ENCODE data around the gene IFI27L1. TPM values are rescaled to one million over a fixed set of nuclear protein-coding genes. Genes with fewer than 3 reads are reported as not detected.

The IFI27L1 gene
- total RNA-seq, 2 experiments from 2014 or later, result 42.8 to 55.4 TPM

DNA sequence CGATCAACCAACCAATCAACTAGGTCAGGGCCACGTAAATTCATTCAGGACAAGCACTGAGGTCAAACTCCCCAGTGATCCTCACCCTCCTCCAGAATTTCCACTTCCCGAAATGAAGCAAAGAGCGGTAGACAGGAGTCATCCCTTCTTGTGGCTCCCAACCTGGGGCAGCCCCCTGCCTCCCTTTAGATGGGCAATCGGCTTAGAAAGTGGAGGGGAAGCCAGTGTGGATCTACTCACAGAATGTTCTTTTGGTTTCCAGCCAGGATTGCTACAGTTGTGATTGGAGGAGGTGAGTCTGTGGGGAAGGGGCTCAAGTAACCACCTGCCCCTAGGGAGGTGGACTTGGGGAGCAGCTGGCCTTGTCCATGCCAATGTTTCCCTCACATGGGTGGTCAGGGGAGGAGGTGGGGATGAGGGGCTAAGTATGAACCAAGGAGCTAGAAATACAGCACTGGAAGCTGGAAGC, 33.5 kb downstream of the IFI27L1 start:
- ATAC-seq, result no peak
- Mint-ChIP-seq H3K4me1 (peaks cover 36% of the 10 kb centered on the region), H3K4me3 (no peak overlapping the region)

DNA sequence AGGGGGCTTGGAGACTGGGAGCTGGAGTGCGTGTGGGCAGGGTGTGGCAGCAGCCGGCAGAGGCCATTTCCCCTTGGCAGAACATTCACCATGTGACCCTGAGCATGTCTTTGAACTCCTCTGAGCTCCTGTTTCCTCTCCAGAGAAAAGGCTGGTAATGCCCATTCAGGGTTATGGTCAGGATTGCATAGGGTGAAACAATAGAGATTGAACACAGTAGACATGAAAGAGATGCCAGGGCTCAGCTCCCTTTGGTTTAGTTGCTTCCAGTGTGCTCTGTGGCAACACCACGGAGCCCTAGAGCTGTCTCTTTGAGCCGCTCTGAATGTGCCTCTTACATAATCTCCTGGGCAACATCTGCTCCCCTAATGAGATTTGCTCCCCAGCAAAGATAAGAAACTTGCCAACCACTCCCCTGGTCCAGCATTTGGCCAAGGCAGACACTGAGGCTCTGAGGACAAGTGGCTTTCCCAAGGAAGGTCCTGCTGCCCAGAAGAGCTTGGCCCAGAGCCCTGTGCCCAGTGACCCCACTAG, 34.0 kb downstream of the IFI27L1 start:
- CTCF ChIA-PET, result interaction anchor here (0.9 to 2.1 kb wide), 6 partner anchors 15 to 175 kb away, joined by 3 to 7 read pairs (median 4); partner anchors contain the start of gene IFI27L2
- Mint-ChIP-seq H3K27me3 (peaks cover 8% of the 10 kb centered on the region), H3K27ac (no peak overlapping the region), H3K4me1 (peaks cover 33% of the 10 kb centered on the region), H3K4me3 (no peak overlapping the region), H3K9me3 (ENCODE audit: low read depth) (peaks cover 3% of the 10 kb centered on the region), H3K36me3 (peaks cover 5% of the 10 kb centered on the region)
- ATAC-seq (no peak), DNase-seq (no peak)

More for the DNA sequence above, 33.5 kb downstream of the IFI27L1 start:
- H3K36me3 Mint-ChIP-seq, result peaks cover 5% of the 10 kb centered on the region
- CTCF ChIA-PET, result interaction anchor here (0.9 to 2.1 kb wide), 6 partner anchors 15 to 175 kb away, joined by 3 to 7 read pairs (median 4); partner anchors contain the start of gene IFI27L2
- H3K27me3 Mint-ChIP-seq, result peaks cover 8% of the 10 kb centered on the region
- H3K9me3 Mint-ChIP-seq (ENCODE audit: low read depth), result peaks cover 3% of the 10 kb centered on the region
- no peak overlapping the region for H3K27ac Mint-ChIP-seq
- no peak for DNase-seq

DNA sequence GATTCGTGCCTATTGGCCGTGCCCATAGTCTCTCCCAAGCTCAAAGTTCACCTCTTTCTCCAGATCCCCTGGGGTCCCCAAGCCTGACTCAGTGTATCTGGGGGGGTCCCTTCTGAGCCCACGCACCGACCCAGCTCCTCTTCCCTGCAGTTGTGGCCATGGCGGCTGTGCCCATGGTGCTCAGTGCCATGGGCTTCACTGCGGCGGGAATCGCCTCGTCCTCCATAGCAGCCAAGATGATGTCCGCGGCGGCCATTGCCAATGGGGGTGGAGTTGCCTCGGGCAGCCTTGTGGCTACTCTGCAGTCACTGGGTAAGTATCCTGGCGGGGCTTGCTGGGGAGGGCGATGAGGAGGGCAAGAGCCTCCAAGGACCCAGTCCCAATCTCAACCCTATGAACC, 34.5 kb downstream of the IFI27L1 start:
- DNase-seq, result no peak
- Mint-ChIP-seq H3K4me1 (peaks cover 30% of the 10 kb centered on the region), H3K9me3 (ENCODE audit: low read depth) (peaks cover 3% of the 10 kb centered on the region), H3K27me3 (peaks cover 8% of the 10 kb centered on the region), H3K4me3 (no peak overlapping the region), H3K27ac (no peak overlapping the region), H3K36me3 (peaks cover 5% of the 10 kb centered on the region)
- no peak for ATAC-seq
- CTCF ChIA-PET, result interaction anchor here (1.3 to 2.1 kb wide), 4 partner anchors 14 to 175 kb away, joined by 3 to 7 read pairs (median 6); partner anchors contain the start of gene IFI27L2

DNA sequence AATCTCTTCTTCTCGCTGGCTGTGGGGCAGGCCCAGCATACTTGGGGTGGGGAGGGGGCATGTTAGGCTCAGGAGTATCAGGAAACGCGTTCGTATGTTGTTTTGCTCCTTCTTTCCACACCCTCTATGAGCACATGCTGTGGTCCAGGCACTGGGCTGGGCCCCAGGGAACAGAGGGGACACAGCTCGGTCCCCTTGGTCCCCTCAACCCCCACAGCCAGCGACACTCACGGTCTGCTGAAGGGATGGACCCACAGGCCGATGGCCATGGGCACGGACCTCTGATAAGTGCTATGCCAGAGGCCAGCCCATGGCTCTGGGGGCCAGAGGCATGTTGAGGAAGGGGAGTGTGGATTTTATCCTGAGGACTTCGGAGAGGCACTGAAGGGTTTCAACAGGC, 35.6 kb downstream of the IFI27L1 start:
- Mint-ChIP-seq H3K4me1 (peaks cover 30% of the 10 kb centered on the region), H3K36me3 (peaks cover 5% of the 10 kb centered on the region), H3K4me3 (no peak overlapping the region), H3K27me3 (peaks cover 8% of the 10 kb centered on the region), H3K9me3 (ENCODE audit: low read depth) (peaks cover 6% of the 10 kb centered on the region), H3K27ac (no peak overlapping the region)
- DNase-seq, result no peak
- ATAC-seq, result no peak
- CTCF ChIA-PET, result no interaction called here

DNA sequence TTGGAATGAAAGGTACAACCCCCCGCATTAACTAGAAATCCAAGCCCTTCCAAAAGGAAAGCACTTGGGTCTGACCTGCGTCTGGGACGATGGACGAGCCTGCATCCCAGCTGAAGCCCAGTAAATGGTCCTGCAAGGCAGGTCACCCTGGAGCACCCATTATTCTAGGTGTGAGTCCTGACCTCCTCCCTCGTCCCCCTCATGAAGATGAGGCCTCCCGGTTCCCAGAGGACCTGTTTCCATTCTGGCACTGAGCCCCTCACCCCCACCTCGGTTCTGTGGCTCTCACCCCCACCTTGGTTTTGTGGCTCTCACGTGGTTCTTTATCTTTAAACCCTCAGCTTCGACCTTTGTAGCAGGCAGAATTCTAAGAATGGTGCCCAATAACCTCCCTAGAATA, 36.7 kb downstream of the IFI27L1 start:
- Mint-ChIP-seq H3K27me3 (peaks cover 16% of the 10 kb centered on the region), H3K36me3 (peaks cover 2% of the 10 kb centered on the region), H3K27ac (no peak overlapping the region), H3K9me3 (ENCODE audit: low read depth) (peaks cover 6% of the 10 kb centered on the region), H3K4me1 (peaks cover 22% of the 10 kb centered on the region), H3K4me3 (no peak overlapping the region)
- DNase-seq (no peak), ATAC-seq (no peak)
- CTCF ChIA-PET, result interaction anchor here (0.7 kb wide), 1 partner anchor 66 kb away, joined by 3 read pairs; no protein-coding TSS in a partner anchor

DNA sequence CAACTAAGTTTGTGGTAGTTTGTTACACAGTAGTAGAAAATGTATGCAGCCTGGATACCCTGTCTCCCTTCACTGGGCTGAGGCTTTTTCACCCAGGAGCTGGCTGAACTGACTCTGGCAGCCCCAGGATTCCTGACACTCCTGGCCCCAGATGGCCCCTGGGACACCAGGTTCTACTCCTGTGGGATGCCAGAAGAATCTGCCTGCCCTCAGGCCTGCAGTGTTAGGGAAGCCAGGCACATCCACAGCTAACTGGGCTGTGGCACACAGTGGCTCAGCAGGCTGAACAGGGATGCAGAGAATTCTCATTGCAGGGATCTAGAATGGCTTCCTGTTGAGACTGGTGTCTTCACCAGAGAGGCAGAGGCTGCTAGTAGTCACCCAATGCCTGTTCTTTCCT, 38.0 kb downstream of the IFI27L1 start:
- CTCF ChIA-PET, result no interaction called here

DNA sequence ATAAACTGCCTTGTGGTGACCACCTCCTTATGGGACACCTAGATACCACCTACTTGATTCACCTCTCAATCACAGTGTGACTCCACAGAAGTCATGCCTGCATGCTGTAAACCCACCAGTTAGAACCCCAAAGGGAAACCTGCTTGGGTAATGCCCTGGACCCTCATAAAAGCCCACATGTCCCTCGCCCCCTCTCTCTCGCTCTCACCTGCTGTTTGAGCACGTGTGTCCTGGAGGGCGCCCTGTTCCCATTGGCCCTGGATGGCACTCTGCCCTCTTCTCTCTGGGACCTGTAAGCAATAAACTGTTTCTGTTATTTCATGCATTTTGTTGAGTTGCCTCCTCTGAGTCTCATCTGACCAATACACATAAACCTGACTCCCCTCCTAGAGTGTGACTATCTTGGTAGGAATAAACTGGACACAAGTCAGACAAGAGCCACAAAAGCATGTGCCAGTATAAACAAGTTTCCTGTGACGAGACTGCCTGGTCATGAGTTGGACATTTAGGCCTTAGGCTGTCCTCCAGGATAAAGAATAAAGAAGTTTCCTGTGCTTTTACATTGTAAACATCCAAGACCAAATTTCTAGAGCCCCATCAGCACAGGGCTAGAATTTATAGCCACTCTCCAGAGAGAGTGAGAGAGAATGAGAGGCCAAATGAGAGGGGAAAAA, 39.7 kb downstream of the IFI27L1 start:
- no peak for DNase-seq
- Mint-ChIP-seq H3K27ac (no peak overlapping the region), H3K4me3 (no peak overlapping the region), H3K36me3 (peaks cover 2% of the 10 kb centered on the region), H3K9me3 (ENCODE audit: low read depth) (peaks cover 6% of the 10 kb centered on the region), H3K4me1 (peaks cover 11% of the 10 kb centered on the region), H3K27me3 (peaks cover 12% of the 10 kb centered on the region)
- CTCF ChIA-PET, result no interaction called here
- ATAC-seq, result no peak

More for the DNA sequence above, 38.0 kb downstream of the IFI27L1 start:
- H3K27me3 Mint-ChIP-seq, result peaks cover 16% of the 10 kb centered on the region
- ATAC-seq, result no peak
- H3K4me3 Mint-ChIP-seq, result no peak overlapping the region
- H3K27ac Mint-ChIP-seq, result no peak overlapping the region
- peaks cover 6% of the 10 kb centered on the region for H3K9me3 Mint-ChIP-seq (ENCODE audit: low read depth)
- peaks cover 2% of the 10 kb centered on the region for H3K36me3 Mint-ChIP-seq
- DNase-seq, result no peak
- peaks cover 14% of the 10 kb centered on the region for H3K4me1 Mint-ChIP-seq

DNA sequence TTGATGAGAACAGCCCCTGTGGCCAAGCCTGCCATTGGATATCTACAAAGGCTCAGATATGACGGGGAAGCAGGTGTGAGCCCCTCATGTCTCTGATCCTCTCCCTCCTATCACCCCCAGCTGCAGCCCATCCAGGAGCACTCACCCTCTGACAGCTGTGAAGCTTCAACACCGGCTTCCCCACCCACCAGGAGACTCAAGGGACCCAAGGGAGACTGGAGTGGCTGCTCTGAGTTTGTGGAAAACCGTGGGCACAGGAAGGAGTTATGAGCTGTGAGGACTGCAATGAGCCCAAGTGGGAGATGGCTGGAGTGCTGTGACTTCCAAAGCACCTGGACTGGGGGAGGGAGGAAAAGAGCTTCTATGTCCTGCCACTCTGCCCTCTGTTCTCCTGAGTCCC, 40.4 kb downstream of the IFI27L1 start:
- H3K36me3 Mint-ChIP-seq, result peaks cover 2% of the 10 kb centered on the region
- H3K4me1 Mint-ChIP-seq, result peaks cover 11% of the 10 kb centered on the region
- peaks cover 6% of the 10 kb centered on the region for H3K9me3 Mint-ChIP-seq (ENCODE audit: low read depth)
- H3K27ac Mint-ChIP-seq, result no peak overlapping the region
- CTCF ChIA-PET, result no interaction called here
- DNase-seq (no peak), ATAC-seq (no peak)
- H3K4me3 Mint-ChIP-seq, result no peak overlapping the region
- H3K27me3 Mint-ChIP-seq, result peaks cover 12% of the 10 kb centered on the region

DNA sequence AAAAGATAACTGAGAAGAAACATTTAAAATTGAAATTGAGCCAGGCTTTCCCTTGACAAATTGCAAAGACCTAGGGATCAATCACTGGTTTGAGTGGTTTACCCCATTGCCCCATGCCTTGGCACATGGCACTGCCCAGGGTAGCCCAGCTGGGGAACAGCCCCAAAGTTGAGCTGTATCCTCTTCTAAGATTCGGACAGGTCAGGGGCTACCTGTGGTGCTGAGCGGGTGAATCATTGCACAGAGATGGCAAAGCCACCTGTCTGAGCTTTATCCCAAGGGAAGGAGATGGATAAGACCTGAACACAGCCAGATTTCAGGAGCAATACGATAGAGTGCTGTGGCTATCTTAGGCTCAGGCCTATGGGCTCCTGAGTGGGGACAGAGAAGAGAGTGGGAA, 41.3 kb downstream of the IFI27L1 start:
- ATAC-seq, result no peak
- Mint-ChIP-seq H3K9me3 (ENCODE audit: low read depth) (peaks cover 6% of the 10 kb centered on the region), H3K4me3 (no peak overlapping the region), H3K36me3 (peaks cover 6% of the 10 kb centered on the region), H3K27ac (no peak overlapping the region), H3K4me1 (peaks cover 9% of the 10 kb centered on the region), H3K27me3 (peaks cover 9% of the 10 kb centered on the region)
- no peak for DNase-seq
- CTCF ChIA-PET, result no interaction called here

DNA sequence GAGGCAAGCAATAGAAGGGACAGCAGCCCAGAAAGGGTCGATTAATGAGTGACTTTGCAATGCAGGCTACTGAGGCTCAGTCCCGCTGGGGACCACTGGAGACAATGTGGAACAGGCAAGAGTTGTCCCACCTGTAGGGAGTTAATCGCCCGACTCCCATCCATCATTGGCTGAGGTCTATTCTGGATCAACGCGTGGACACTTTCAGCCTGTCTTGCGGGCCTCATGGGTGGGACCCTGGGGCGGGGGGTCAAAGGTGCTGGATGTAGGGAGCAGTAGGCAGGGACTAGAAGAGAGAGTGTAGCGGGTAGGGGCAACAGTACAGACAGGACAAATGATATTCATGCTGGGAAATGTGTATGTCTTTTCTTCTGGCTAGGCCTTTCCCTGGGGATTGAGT, 42.2 kb downstream of the IFI27L1 start:
- ATAC-seq (no peak), DNase-seq (no peak)
- peaks cover 5% of the 10 kb centered on the region for H3K4me1 Mint-ChIP-seq
- H3K27ac Mint-ChIP-seq, result no peak overlapping the region
- H3K36me3 Mint-ChIP-seq, result peaks cover 8% of the 10 kb centered on the region
- H3K4me3 Mint-ChIP-seq, result no peak overlapping the region
- H3K9me3 Mint-ChIP-seq (ENCODE audit: low read depth), result peaks cover 6% of the 10 kb centered on the region
- peaks cover 9% of the 10 kb centered on the region for H3K27me3 Mint-ChIP-seq
- CTCF ChIA-PET, result interaction anchor here (1.6 kb wide), 1 partner anchor 14 kb away, joined by 5 read pairs; no protein-coding TSS in a partner anchor

DNA sequence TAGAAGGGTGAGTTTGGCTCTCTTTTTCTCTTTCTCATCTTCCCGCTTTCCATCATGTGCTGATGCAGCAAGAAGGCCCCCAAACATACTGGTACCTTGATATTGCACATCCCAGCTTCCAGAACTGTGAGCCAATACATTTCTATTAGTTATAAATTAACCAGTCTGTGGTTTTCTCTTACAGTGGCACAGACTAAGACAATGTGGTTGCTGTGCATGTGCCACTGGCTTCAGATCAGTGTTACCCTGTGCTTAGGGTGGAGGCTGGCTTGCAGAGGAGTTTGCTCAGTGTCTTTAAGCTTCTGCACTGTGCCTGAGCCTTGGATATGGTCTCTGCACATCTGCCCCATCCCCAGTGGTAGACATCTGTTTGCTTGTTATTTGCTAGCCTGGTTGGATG, 42.8 kb downstream of the IFI27L1 start:
- CTCF ChIA-PET, result interaction anchor here (1.6 to 3.0 kb wide), 2 partner anchors 13 to 184 kb away, joined by 5 to 11 read pairs; no protein-coding TSS in a partner anchor
- H3K4me3 Mint-ChIP-seq, result no peak overlapping the region
- H3K9me3 Mint-ChIP-seq (ENCODE audit: low read depth), result peaks cover 6% of the 10 kb centered on the region
- peaks cover 9% of the 10 kb centered on the region for H3K27me3 Mint-ChIP-seq
- peaks cover 10% of the 10 kb centered on the region for H3K36me3 Mint-ChIP-seq
- DNase-seq, result no peak
- H3K27ac Mint-ChIP-seq, result no peak overlapping the region
- peaks cover 10% of the 10 kb centered on the region for H3K4me1 Mint-ChIP-seq
- no peak for ATAC-seq

DNA sequence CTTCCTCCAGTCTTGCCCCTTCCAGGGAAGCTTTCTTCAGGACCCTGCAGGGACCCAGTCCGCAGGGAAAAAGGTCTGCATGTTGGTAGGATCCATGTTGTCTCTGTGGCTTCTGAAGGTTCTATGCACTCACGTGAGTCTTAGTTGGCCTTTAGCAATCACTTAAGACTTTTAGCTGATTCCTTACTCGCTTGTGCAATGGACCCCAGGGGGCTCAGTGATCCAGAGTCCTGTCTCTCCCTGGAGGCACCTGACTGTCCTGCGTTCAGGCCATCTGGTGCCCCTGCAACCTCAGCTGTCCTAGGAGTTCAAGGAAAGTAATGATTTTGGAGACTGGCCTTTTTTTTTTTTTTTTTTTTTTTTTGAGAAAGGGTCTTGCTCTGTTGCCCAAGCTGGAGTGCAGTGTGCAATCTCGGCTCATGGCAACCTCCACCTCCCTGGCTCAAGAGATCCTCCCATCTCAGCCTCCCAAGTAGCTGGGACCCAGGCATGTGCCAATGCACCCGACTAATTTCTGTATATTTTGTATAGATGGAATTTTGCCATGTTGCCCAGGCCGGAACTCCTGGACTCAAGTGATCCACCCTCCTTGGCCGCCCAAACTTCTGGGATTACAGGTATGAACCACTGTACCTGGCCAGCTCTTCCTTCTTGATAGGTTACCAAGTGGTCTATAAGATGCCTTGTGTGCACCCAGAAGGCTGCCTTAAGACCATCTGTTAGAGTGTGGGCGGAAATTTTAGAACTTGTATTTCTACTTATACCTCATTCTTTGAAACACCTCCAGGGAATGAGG, 43.7 kb downstream of the IFI27L1 start:
- Mint-ChIP-seq H3K27ac (no peak overlapping the region), H3K27me3 (peaks cover 9% of the 10 kb centered on the region), H3K4me3 (no peak overlapping the region), H3K4me1 (peaks cover 13% of the 10 kb centered on the region), H3K36me3 (peaks cover 8% of the 10 kb centered on the region), H3K9me3 (ENCODE audit: low read depth) (peaks cover 3% of the 10 kb centered on the region)
- CTCF ChIA-PET, result interaction anchor here (1.6 to 3.0 kb wide), 2 partner anchors 12 to 185 kb away, joined by 5 to 11 read pairs; no protein-coding TSS in a partner anchor
- ATAC-seq (no peak), DNase-seq (peak; percentile 31)
